NCI-H345 treated with DMSO at 0.1 percent for 48 hours (cell line): Measurements from ENCODE around the gene VPS13A.
"Not testable (repeated sequence)": the region's sequence is repeated elsewhere in the genome, so short reads cannot be mapped to it uniquely, and the experiment has no call there.

Source experiments
- DNase-seq: peaks from one replicate; lab custom pipeline; 2025; ENCODE audit not compliant: unreplicated experiment; lab: John Stamatoyannopoulos, UW

Gene VPS13A

GRCh38 chr9:77293949-77294348 is 116.6 kb downstream of the VPS13A start:
- no peak for DNase-seq

- no peak for DNase-seq
Measured at GRCh38 chr9:77304543-77304942, 127.2 kb downstream of the VPS13A start.

GRCh38 chr9:77305622-77306400 is 128.5 kb downstream of the VPS13A start:
- DNase-seq, result no peak

- no peak for DNase-seq
Measured at GRCh38 chr9:77307166-77307565, 129.8 kb downstream of the VPS13A start.

GRCh38 chr9:77316058-77316457 is 138.7 kb downstream of the VPS13A start:
- DNase-seq, result no peak

GRCh38 chr9:77325058-77325457 is 147.7 kb downstream of the VPS13A start:
- DNase-seq, result no peak

- DNase-seq, result no peak
Measured at GRCh38 chr9:77328102-77328501, 150.8 kb downstream of the VPS13A start.

- DNase-seq, result no peak
Measured at GRCh38 chr9:77370064-77370463, 192.7 kb downstream of the VPS13A start.

- DNase-seq, result no peak
Measured at GRCh38 chr9:77374266-77374665, 196.9 kb downstream of the VPS13A start.

GRCh38 chr9:77375956-77376532 is 198.7 kb downstream of the VPS13A start:
- no peak for DNase-seq

GRCh38 chr9:77384406-77384805 is 207.1 kb downstream of the VPS13A start:
- no peak for DNase-seq

GRCh38 chr9:77386187-77386586 is 208.9 kb downstream of the VPS13A start:
- DNase-seq, result no peak

GRCh38 chr9:77391834-77392233 is 214.5 kb downstream of the VPS13A start:
- no peak for DNase-seq

GRCh38 chr9:77392328-77392727 is 215.0 kb downstream of the VPS13A start:
- no peak for DNase-seq

GRCh38 chr9:77398581-77398980 is 221.2 kb downstream of the VPS13A start:
- not testable (repeated sequence) for DNase-seq

- DNase-seq, result no peak
Measured at GRCh38 chr9:77399964-77400363, 222.6 kb downstream of the VPS13A start.

- DNase-seq, result no peak
Measured at GRCh38 chr9:77402286-77402685, 225.0 kb downstream of the VPS13A start.

GRCh38 chr9:77403239-77403638 is 225.9 kb downstream of the VPS13A start:
- no peak for DNase-seq

GRCh38 chr9:77408521-77408920 is 231.2 kb downstream of the VPS13A start:
- DNase-seq, result not testable (repeated sequence)

- DNase-seq, result no peak
Measured at GRCh38 chr9:77417566-77417965, 240.2 kb downstream of the VPS13A start.

GRCh38 chr9:77418226-77418625 is 240.9 kb downstream of the VPS13A start:
- no peak for DNase-seq

- DNase-seq, result no peak
Measured at GRCh38 chr9:77420641-77421040, 243.3 kb downstream of the VPS13A start.
